ENCODE data around the gene COG3.

COG3 gene

GRCh38 chr13:45506811-45507210 lies 42.1 kb downstream of the COG3 start:
- no peak for DNase-seq (ENCODE audit: low read depth in 2 of 2)

- no peak for DNase-seq (ENCODE audit: low read depth in 2 of 2)
These were observed 44.0 kb downstream of the COG3 start for GRCh38 chr13:45508776-45509175.

- DNase-seq (ENCODE audit: low read depth in 2 of 2), result no peak
These were observed 45.9 kb downstream of the COG3 start for GRCh38 chr13:45510672-45511071.

DNA sequence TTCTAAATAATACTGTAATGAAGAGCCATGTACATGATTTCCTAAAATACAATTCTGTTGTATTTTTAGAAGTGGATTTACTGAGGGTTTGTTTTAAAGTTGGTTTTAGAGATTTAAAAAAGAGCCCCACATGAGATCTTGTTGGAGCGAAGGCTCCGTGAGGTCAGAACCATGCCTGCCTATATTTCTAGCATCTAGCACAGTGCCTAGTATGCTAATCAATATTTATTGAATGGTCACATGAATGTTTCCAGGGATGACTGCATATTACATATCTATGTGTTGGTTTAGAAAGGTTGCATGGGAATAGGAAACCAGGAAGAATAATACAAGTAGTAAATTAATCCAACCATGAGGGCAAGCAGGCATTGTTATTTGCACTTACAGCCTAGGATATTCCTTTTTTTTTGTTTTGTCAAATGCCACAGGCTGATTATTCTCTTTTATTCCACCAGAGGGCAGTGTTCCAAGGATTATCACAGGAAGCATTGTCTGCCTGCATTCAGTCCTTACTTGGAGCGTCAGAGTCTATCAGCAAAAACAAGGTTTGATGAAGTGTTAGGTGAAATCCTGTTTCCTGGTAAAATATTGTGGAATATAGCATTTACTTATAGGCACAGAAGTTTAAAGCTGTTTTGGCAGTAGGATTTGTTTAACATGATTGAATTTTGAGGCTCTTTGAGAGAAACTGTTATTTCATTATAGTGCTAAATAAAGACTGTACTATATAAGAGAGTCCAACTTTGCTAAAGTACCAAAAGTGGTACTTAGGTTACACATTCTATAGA lies 46.8 kb downstream of the COG3 start:
- no peak for DNase-seq (ENCODE audit: low read depth in 2 of 2)

DNA sequence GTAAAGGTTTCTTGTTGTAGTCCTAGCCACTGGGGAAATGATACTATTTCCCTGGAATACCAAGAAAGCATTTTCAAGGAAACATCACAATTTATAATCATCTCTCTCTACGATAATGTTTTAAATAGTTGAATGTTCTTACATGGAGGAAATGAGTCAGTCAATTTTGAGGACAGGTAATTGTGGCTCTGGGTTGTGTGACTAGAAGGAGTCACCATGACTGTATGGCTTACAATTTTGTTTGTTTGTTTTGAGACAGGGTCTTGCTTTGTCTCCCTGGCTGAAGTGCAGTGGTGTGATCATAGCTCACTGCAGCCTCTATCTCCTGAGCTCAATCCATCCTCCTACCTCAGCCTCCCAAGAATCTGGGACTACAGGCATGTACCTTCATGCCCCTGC lies 47.4 kb downstream of the COG3 start:
- DNase-seq (ENCODE audit: low read depth in 2 of 2), result no peak

DNA sequence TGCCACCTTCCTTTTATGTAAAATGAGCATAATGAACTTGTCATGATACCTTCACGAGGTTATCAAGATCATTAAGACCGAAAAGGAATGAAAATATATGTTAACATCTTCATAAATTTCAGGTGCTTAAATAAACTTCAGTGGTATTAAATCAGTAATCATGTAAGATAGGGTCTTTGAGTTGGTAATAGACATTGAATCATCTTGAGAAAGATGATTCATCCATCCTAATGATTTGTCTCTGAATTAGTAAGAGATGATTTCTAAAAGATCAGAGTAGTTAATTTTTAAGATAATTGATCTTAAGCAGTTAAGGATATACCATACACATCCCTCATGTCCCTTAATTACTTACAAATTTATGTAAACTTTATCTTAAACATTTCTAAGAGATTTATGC lies 52.0 kb downstream of the COG3 start:
- DNase-seq (ENCODE audit: low read depth in 2 of 2), result no peak

GRCh38 chr13:45518525-45519245 lies 53.9 kb downstream of the COG3 start:
- DNase-seq (ENCODE audit: low read depth in 2 of 2), result no peak

GRCh38 chr13:45519493-45519892 lies 54.8 kb downstream of the COG3 start:
- no peak for DNase-seq (ENCODE audit: low read depth in 2 of 2)

DNA sequence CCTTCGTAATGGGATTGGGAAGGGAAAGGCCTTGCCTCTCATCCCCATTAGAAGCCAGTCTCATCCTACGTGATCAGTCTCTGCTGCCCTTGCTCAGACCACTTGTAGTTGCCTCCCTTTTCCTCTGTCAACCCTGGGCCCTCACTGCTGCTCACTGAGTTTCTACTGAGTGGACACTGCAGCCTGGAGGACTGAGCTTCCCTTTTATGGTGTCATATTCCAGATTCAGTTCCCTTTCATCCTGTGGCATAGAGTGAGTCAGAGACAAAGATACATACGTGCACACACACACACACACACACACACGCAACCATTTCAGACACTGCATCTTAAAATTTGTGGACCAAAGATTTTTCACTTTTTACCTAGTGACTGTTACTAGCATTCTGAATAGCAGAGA lies 56.6 kb downstream of the COG3 start:
- DNase-seq (ENCODE audit: low read depth in 2 of 2), result no peak

DNA sequence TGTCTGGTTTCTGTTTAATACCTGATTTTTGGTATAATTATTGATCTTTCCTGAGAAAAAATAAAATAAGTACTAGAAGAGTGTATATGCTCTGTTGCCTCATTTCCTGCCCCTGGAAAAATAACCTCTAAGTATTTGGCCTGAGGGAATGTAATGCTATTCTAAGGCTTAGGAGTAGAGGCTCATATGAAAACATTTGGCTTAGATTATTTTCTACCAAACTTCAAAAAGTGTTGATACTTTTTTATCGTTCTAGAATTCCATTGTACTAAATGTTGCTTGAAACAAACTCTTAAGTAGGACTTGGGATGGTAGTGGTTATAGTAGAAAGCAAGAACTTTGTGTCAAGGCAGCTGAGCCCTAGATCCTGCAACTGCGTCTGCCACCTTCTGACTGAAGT lies 57.8 kb downstream of the COG3 start:
- no peak for DNase-seq (ENCODE audit: low read depth in 2 of 2)

- no peak for DNase-seq (ENCODE audit: low read depth in 2 of 2)
These were observed 63.1 kb downstream of the COG3 start for GRCh38 chr13:45527699-45528462.

DNA sequence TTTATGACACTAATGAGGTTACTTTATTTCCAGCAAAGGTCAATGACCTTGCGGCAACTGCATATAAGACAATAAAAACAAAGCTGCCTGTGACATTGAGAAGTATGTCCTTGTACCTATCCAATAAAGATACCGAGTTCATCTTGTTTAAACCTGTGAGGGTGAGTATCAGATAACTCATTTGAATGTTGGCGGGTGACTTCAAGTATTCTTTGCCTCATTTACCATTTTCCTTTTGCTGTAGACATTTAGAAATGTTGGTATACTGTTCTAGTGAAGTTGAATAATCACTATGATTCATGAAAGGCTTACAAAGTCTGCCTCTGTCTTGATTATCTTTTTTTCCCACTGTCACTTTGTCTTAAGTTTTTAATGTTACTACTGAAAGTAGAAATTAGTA lies 65.0 kb downstream of the COG3 start:
- no peak for DNase-seq (ENCODE audit: low read depth in 2 of 2)

DNA sequence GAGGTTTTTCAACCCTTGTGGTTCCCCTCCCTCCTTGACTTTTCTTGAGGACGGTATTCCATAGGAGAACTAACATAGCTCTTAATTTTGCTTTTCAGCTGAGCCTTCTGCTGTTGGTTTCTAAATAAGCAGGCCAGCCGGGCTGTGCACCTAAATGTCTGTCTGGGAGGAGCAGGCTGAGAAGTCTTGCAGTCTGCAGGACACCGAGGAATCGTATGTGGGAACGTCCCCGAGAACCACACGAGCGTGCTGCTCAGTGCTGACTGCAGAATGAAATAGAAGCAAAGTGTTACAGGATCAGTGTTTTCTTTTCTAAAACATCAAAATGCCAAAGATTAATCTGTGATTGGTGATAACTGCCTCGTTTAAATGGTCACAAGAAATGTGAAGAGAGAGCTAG lies 69.9 kb downstream of the COG3 start:
- DNase-seq (ENCODE audit: low read depth in 2 of 2), result no peak

DNA sequence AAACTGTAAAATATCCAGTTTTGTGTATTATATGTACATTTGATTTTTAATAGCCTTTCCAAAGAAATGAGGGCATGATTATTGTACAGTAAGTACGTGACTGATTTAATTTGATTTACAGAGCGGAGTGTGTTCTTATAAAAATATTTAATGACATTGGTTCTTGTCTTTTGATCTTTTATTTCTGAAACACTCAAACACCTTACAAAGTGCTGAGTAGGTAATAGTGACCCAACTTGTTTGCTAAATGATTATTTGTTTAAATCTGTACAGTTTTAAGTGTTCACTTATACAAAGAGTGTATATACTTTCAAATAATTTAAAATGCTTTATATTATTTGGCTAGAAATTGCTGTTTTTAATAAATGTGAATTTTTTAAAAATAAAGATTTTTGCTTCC lies 71.5 kb downstream of the COG3 start:
- DNase-seq (ENCODE audit: low read depth in 2 of 2), result no peak

- DNase-seq (ENCODE audit: low read depth in 2 of 2), result no peak
These were observed 72.8 kb downstream of the COG3 start for GRCh38 chr13:45537516-45537915.

- no peak for DNase-seq (ENCODE audit: low read depth in 2 of 2)
These were observed 73.6 kb downstream of the COG3 start for GRCh38 chr13:45538382-45538781.

DNA sequence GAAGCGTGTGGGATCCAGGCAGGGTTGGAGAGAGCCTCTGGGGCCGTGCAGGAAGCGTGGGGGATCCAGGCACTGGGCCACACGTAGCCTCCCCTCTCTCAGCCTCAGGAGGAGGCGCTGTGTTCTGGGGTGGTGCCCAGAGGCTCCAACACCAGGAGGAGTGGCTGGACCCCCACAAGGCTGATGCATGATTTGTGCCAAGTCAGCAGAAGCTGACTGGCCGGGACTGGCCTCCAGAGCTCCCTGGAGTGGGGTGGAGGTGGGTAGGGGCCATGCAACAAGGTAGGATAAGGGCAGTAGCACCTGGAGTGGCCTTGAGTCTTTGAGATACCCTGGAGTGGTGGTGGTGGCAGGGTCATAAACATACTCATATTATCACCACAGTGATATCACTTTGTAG lies 75.5 kb downstream of the COG3 start:
- no peak for DNase-seq (ENCODE audit: low read depth in 2 of 2)

DNA sequence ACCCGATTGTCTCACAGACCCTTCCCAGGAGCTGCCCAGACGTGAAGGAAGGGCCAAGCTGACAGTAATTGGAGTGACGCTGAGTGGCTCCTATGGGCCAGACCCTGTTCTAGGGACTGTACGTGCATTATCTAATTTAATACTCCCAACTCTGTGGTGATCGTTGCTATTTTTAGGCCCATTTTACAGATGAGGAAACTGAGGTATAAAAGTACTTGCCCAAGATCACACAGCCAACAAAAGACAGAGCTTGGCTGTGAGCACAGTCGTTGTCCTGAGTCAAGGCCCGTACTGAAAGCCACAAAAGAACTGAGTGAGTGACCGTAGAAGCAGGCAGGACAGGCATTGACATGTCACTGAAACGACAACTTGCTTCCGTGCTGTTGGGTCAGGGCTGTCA lies 76.1 kb downstream of the COG3 start:
- no peak for DNase-seq (ENCODE audit: low read depth in 2 of 2)

GRCh38 chr13:45541806-45542205 lies 77.1 kb downstream of the COG3 start:
- DNase-seq (ENCODE audit: low read depth in 2 of 2), result no peak

- no peak for DNase-seq (ENCODE audit: low read depth in 2 of 2)
These were observed 77.7 kb downstream of the COG3 start for GRCh38 chr13:45542391-45542790.

- no peak for DNase-seq (ENCODE audit: low read depth in 2 of 2)
These were observed 78.1 kb downstream of the COG3 start for GRCh38 chr13:45542878-45543277.

GRCh38 chr13:45544520-45544919 lies 79.8 kb downstream of the COG3 start:
- no peak for DNase-seq (ENCODE audit: low read depth in 2 of 2)
